ENCODE results near the gene RFX2.

Gene RFX2

GRCh38 chr19:6141217-6141616 lies 30.9 kb upstream of the RFX2 start:
- Histone ChIP-seq H3K27me3 (ENCODE audit: insufficient read depth, poor library complexity, severe bottlenecking) (no peaks in the 10 kb centered on the region), H3K27ac (replicated peaks) (no peak overlapping the region), H3K4me3 (replicated peaks; ENCODE audit: insufficient read depth, low read length) (no peak overlapping the region)
- TF ChIP-seq, protein P1, sequence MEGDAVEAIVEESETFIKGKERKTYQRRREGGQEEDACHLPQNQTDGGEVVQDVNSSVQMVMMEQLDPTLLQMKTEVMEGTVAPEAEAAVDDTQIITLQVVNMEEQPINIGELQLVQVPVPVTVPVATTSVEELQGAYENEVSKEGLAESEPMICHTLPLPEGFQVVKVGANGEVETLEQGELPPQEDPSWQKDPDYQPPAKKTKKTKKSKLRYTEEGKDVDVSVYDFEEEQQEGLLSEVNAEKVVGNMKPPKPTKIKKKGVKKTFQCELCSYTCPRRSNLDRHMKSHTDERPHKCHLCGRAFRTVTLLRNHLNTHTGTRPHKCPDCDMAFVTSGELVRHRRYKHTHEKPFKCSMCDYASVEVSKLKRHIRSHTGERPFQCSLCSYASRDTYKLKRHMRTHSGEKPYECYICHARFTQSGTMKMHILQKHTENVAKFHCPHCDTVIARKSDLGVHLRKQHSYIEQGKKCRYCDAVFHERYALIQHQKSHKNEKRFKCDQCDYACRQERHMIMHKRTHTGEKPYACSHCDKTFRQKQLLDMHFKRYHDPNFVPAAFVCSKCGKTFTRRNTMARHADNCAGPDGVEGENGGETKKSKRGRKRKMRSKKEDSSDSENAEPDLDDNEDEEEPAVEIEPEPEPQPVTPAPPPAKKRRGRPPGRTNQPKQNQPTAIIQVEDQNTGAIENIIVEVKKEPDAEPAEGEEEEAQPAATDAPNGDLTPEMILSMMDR (IDR thresholded peaks at IDR 0.05; ENCODE audit: insufficient read depth, low read length): no peak
- TF ChIP-seq REST (IDR thresholded peaks at IDR 0.05; ENCODE audit: insufficient replicate concordance, low read depth): no peak
- TF ChIP-seq GABPA (IDR thresholded peaks at IDR 0.05; ENCODE audit: low read depth): no peak
- no peak for TF ChIP-seq SPI1 (IDR thresholded peaks at IDR 0.05; ENCODE audit: borderline replicate concordance, low read depth)
- TF ChIP-seq POLR2AphosphoS5 (IDR thresholded peaks at IDR 0.05; ENCODE audit: low read depth): no peak
- no peak for DNase-seq (ENCODE audit: low read depth in 1 of 2, low spot score in 1 of 2)

GRCh38 chr19:6138511-6138910 lies 28.2 kb upstream of the RFX2 start:
- DNase-seq (ENCODE audit: low read depth in 1 of 2, low spot score in 1 of 2): no peak
- H3K27me3 ChIP-seq (ENCODE audit: insufficient read depth, poor library complexity, severe bottlenecking): no peaks in the 10 kb centered on the region
- no peak overlapping the region for H3K4me3 ChIP-seq (replicated peaks; ENCODE audit: insufficient read depth, low read length)
- no peak overlapping the region for H3K27ac ChIP-seq (replicated peaks)
- TF ChIP-seq, protein P1 (IDR thresholded peaks at IDR 0.05; ENCODE audit: insufficient read depth, low read length): no peak
- TF ChIP-seq REST (IDR thresholded peaks at IDR 0.05; ENCODE audit: insufficient replicate concordance, low read depth): no peak
- no peak for TF ChIP-seq SPI1 (IDR thresholded peaks at IDR 0.05; ENCODE audit: borderline replicate concordance, low read depth)
- TF ChIP-seq GABPA (IDR thresholded peaks at IDR 0.05; ENCODE audit: low read depth): no peak
- no peak for TF ChIP-seq POLR2AphosphoS5 (IDR thresholded peaks at IDR 0.05; ENCODE audit: low read depth)

GRCh38 chr19:6138066-6138465 lies 27.8 kb upstream of the RFX2 start:
- TF ChIP-seq POLR2AphosphoS5 (IDR thresholded peaks at IDR 0.05; ENCODE audit: low read depth): no peak
- no peak for TF ChIP-seq SPI1 (IDR thresholded peaks at IDR 0.05; ENCODE audit: borderline replicate concordance, low read depth)
- TF ChIP-seq REST (IDR thresholded peaks at IDR 0.05; ENCODE audit: insufficient replicate concordance, low read depth): no peak
- no peak for TF ChIP-seq GABPA (IDR thresholded peaks at IDR 0.05; ENCODE audit: low read depth)
- TF ChIP-seq, protein P1 (IDR thresholded peaks at IDR 0.05; ENCODE audit: insufficient read depth, low read length): no peak
- no peak overlapping the region for H3K27ac ChIP-seq (replicated peaks)
- H3K4me3 ChIP-seq (replicated peaks; ENCODE audit: insufficient read depth, low read length): no peak overlapping the region
- H3K27me3 ChIP-seq (ENCODE audit: insufficient read depth, poor library complexity, severe bottlenecking): no peaks in the 10 kb centered on the region
- peak in 1 of 2 experiments; percentile 6 for DNase-seq (ENCODE audit: low read depth in 1 of 2, low spot score in 1 of 2)
